A673 (cell line): ENCODE measurements around the gene CFAP221. TPM values are rescaled to one million over a fixed set of nuclear protein-coding genes. Genes with fewer than 3 reads are reported as not detected.

ENCODE experiments used
- Bru-seq: library from RNA; stranded (reverse); fragments of 400-500 nt; gene quantifications from one replicate; lab custom pipeline; 2021; lab: Mats Ljungman, UMichigan
- BruChase-seq, 2 experiments: library from RNA; stranded (reverse); fragments of 400-500 nt; gene quantifications; one replicate each; lab custom pipeline; 2021; lab: Mats Ljungman, UMichigan
- BruUV-seq: library from RNA; stranded (reverse); fragments of 400-500 nt; replicated peaks from 2 replicates; lab custom pipeline; 2021; lab: Mats Ljungman, UMichigan
- CTCF ChIA-PET: fragments of 300-600 bp; sonication (Branson Sonifier 250); formaldehyde crosslinking; loops from one replicate; lab custom pipeline; 2022; ENCODE audit warnings: antibody characterized with exemption; lab: Charles Lee
- POLR2A ChIA-PET: fragments of 300-600 bp; sonication (Branson Sonifier 250); formaldehyde crosslinking; loops from one replicate; lab custom pipeline; 2022; ENCODE audit warnings: antibody characterized with exemption; ENCODE audit not compliant: low non-redundant PET; lab: Charles Lee
- DNase-seq: peaks from one replicate; pipeline ENCODE4 v3.0.0-alpha.2; 2015; ENCODE audit warnings: low spot score
- H3K27ac ChIP-seq: fragments of 200-600 bp; sonication (generic); 2 replicates; pipeline ENCODE4 v1.5.1; 2016; ENCODE audit warnings: mixed run types, low read depth, mild to moderate bottlenecking, mixed read lengths, antibody characterized with exemption, low read length; ENCODE audit not compliant: poor library complexity, severe bottlenecking
- H3K27me3 ChIP-seq: fragments of 200-600 bp; sonication (generic); replicated peaks from 2 replicates; pipeline ENCODE4 v1.6.1; 2017; ENCODE audit warnings: mixed run types, low read depth, mild to moderate bottlenecking, mixed read lengths, antibody characterized with exemption, low read length; ENCODE audit not compliant: insufficient read depth, poor library complexity
- H3K36me3 ChIP-seq: fragments of 200-600 bp; sonication (generic); 2 replicates; pipeline ENCODE4 v1.6.1; 2016; ENCODE audit warnings: mixed run types, mild to moderate bottlenecking, mixed read lengths, antibody characterized with exemption, low read length; ENCODE audit not compliant: insufficient read depth, poor library complexity, severe bottlenecking
- H3K4me1 ChIP-seq: fragments of 200-600 bp; sonication (generic); 2 replicates; pipeline ENCODE4 v1.6.1; 2017; ENCODE audit warnings: mixed run types, mild to moderate bottlenecking, mixed read lengths, antibody characterized with exemption, low read length; ENCODE audit not compliant: insufficient read depth, poor library complexity, severe bottlenecking
- H3K4me3 ChIP-seq: fragments of 200-600 bp; sonication (generic); 2 replicates; pipeline ENCODE4 v1.5.1; 2016; ENCODE audit warnings: low read depth, mixed run types, mild to moderate bottlenecking, mixed read lengths, low read length; ENCODE audit not compliant: poor library complexity, severe bottlenecking
- H3K9me3 ChIP-seq: fragments of 200-600 bp; sonication (generic); 2 replicates; pipeline ENCODE4 v1.6.1; 2016; ENCODE audit warnings: mixed run types, low read depth, mild to moderate bottlenecking, mixed read lengths, antibody characterized with exemption, low read length; ENCODE audit not compliant: poor library complexity, severe bottlenecking
- EZH2 ChIP-seq: fragments of 200-600 bp; sonication (generic); IDR thresholded peaks from 2 replicates; pipeline ENCODE4 v1.6.1; 2017; ENCODE audit warnings: borderline replicate concordance, low read depth, mild to moderate bottlenecking, mixed read lengths, antibody characterized with exemption, low read length; ENCODE audit not compliant: poor library complexity, severe bottlenecking
- intact Hi-C: fragments of 100-400 bp; cut with micrococcal nuclease; formaldehyde crosslinking; loops from one replicate; pipeline ENCODE4 v1.10.0; 2022; ENCODE audit not compliant: unreplicated experiment
- long read RNA-seq: library from polyadenylated mRNA; stranded (forward); transcript quantifications from one replicate; pipeline ENCODE4 v2.0.0, GENCODE V29; 2022
- total RNA-seq: library from RNA; stranded (reverse); gene quantifications from 2 replicates; pipeline ENCODE4 v1.2.3, GENCODE V29; 2021
- TF ChIP-seq, protein P1 (sequence below): fragments of 300-800, 200-600 bp; sonication (generic); conservative IDR thresholded peaks from 2 replicates; pipeline ENCODE4 v1.5.1; 2017; ENCODE audit warnings: low read depth, mild to moderate bottlenecking, antibody characterized with exemption, low read length, moderate library complexity, mixed read lengths

Gene CFAP221
- total RNA-seq (1.1 and 1.5 TPM in 2 replicates), Bru-seq, nascent RNA (percentile 24 among the genes with signal in this experiment), BruChase-seq, experiment 1, labeled RNA remaining after a 2-hour chase (percentile 27 among the genes with signal in this experiment), BruChase-seq, experiment 2, labeled RNA remaining after a 6-hour chase (percentile 17 among the genes with signal in this experiment)
- long read RNA-seq, partial matches to known transcripts: 2 of 2 reads
- long read RNA-seq, other reads (novel, unspliced or antisense): 0 of 2 reads

GRCh38 chr2:119544075-119544938, at the start of gene CFAP221:
CFAP221 (plus strand) TSS chr2:119544449; CDS start chr2:119546132, 1,683 bp downstream.
- ChIA-PET CTCF (no interaction called here), POLR2A (no interaction called here)
- Histone ChIP-seq H3K9me3 (no peaks in the 10 kb centered on the region), H3K4me3 (peak within 1 kb of the TSS; percentile 70), H3K4me1 (peaks cover 4% of the 10 kb centered on the region), H3K27me3 (no peaks in the 10 kb centered on the region), H3K36me3 (no peaks in the 10 kb centered on the region), H3K27ac (peak within 1 kb of the TSS; percentile 93)
- BruUV-seq: no TSS peak
- peak; percentile 89 for DNase-seq
- TF ChIP-seq, protein P1, sequence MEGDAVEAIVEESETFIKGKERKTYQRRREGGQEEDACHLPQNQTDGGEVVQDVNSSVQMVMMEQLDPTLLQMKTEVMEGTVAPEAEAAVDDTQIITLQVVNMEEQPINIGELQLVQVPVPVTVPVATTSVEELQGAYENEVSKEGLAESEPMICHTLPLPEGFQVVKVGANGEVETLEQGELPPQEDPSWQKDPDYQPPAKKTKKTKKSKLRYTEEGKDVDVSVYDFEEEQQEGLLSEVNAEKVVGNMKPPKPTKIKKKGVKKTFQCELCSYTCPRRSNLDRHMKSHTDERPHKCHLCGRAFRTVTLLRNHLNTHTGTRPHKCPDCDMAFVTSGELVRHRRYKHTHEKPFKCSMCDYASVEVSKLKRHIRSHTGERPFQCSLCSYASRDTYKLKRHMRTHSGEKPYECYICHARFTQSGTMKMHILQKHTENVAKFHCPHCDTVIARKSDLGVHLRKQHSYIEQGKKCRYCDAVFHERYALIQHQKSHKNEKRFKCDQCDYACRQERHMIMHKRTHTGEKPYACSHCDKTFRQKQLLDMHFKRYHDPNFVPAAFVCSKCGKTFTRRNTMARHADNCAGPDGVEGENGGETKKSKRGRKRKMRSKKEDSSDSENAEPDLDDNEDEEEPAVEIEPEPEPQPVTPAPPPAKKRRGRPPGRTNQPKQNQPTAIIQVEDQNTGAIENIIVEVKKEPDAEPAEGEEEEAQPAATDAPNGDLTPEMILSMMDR: no peak
- TF ChIP-seq EZH2: no peak
- intact Hi-C loops: no loop called here

- no peaks in the 10 kb centered on the region for H3K36me3 ChIP-seq
- ChIA-PET CTCF (no interaction called here), POLR2A (no interaction called here)
- no peaks in the 10 kb centered on the region for H3K4me1 ChIP-seq
- intact Hi-C loops: no loop called here
- TF ChIP-seq, protein P1: no peak
- no peak for TF ChIP-seq EZH2
- DNase-seq: no peak
- H3K27ac ChIP-seq: no peak overlapping the region
- no peak overlapping the region for H3K4me3 ChIP-seq
- peaks cover 13% of the 10 kb centered on the region for H3K9me3 ChIP-seq
- no peaks in the 10 kb centered on the region for H3K27me3 ChIP-seq
- BruUV-seq: no TSS peak
Measured at GRCh38 chr2:119495948-119496347, 48.3 kb upstream of the CFAP221 start.

DNA sequence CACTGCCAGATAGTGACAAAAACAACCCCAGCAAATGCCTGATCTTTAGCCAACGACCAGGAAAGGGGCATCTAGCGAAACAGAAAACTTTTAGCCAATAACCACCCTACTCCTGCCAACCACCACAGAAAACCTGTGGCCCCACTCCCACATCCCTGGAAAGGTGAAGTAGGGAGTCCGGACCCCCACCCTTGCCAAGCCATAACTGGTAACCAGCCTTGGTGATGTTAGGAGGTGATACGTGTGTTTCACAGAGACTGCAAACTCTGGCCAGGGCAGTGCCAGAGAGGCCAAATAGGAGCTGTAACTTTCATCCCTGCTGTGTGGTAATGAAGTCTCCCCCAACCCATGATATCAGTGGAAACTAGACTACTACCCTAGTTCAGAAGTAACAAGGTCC, 47.6 kb upstream of the CFAP221 start:
- TF ChIP-seq, protein P1: no peak
- no peak for TF ChIP-seq EZH2
- H3K27ac ChIP-seq: no peak overlapping the region
- H3K4me1 ChIP-seq: no peaks in the 10 kb centered on the region
- no peaks in the 10 kb centered on the region for H3K36me3 ChIP-seq
- H3K4me3 ChIP-seq: no peak overlapping the region
- DNase-seq: no peak
- no TSS peak for BruUV-seq
- no peaks in the 10 kb centered on the region for H3K27me3 ChIP-seq
- intact Hi-C loops: no loop called here
- ChIA-PET POLR2A (no interaction called here), CTCF (no interaction called here)
- H3K9me3 ChIP-seq: peaks cover 16% of the 10 kb centered on the region
